GM19452 (cell line): ENCODE results near the gene C5AR1.
"Not testable (repeated sequence)": the region's sequence is repeated elsewhere in the genome, so short reads cannot be mapped to it uniquely, and the experiment has no call there.

Source experiments
- ATAC-seq: cut with Tn5 transposase; IDR thresholded peaks from one replicate; pipeline ENCODE4 v1.9.1; 2021; ENCODE audit not compliant: unreplicated experiment

The C5AR1 gene

GRCh38 chr19:47283405-47284059, 26.1 kb upstream of the C5AR1 start:
- no peak for ATAC-seq

- no peak for ATAC-seq
Measured at GRCh38 chr19:47284324-47284899, 25.2 kb upstream of the C5AR1 start.

- ATAC-seq = no peak
Measured at GRCh38 chr19:47296036-47296435, 13.6 kb upstream of the C5AR1 start.

- ATAC-seq = not testable (repeated sequence)
Measured at GRCh38 chr19:47300867-47301266, 8.8 kb upstream of the C5AR1 start.

- no peak for ATAC-seq
Measured at GRCh38 chr19:47302249-47302648, 7.4 kb upstream of the C5AR1 start.

GRCh38 chr19:47303966-47304365, 5.7 kb upstream of the C5AR1 start:
- no peak for ATAC-seq

GRCh38 chr19:47305309-47305751, 4.3 kb upstream of the C5AR1 start:
- no peak for ATAC-seq

GRCh38 chr19:47306303-47306702, 3.4 kb upstream of the C5AR1 start:
- no peak for ATAC-seq

GRCh38 chr19:47309038-47309437, 623 bp upstream of the C5AR1 start:
- no peak for ATAC-seq

- no peak for ATAC-seq
Measured at GRCh38 chr19:47310323-47310722, 662 bp downstream of the C5AR1 start.

- no peak for ATAC-seq
Measured at GRCh38 chr19:47310819-47311218, 1.2 kb downstream of the C5AR1 start.

- no peak for ATAC-seq
Measured at GRCh38 chr19:47312366-47313006, 2.8 kb downstream of the C5AR1 start.

GRCh38 chr19:47313754-47314295, 4.2 kb downstream of the C5AR1 start:
- no peak for ATAC-seq

- ATAC-seq = no peak
Measured at GRCh38 chr19:47315125-47315821, 5.6 kb downstream of the C5AR1 start.

GRCh38 chr19:47316513-47316912, 6.9 kb downstream of the C5AR1 start:
- ATAC-seq = no peak

GRCh38 chr19:47319923-47320871, 10.5 kb downstream of the C5AR1 start:
- no peak for ATAC-seq

GRCh38 chr19:47321630-47322029, 12.0 kb downstream of the C5AR1 start:
- no peak for ATAC-seq

GRCh38 chr19:47322058-47322457, 12.4 kb downstream of the C5AR1 start:
- no peak for ATAC-seq

GRCh38 chr19:47323409-47323808, 13.7 kb downstream of the C5AR1 start:
- ATAC-seq = no peak

GRCh38 chr19:47323872-47324271, 14.2 kb downstream of the C5AR1 start:
- ATAC-seq = no peak
